K562 (cell line): Measurements from ENCODE around the gene BCAS1. TPM values are rescaled to one million over a fixed set of nuclear protein-coding genes. Genes with fewer than 3 reads are reported as not detected.

Source experiments
- DACH1 ChIP-seq: fragments of 450-650 bp; IDR thresholded peaks from 2 replicates; pipeline ENCODE4 v1.6.1; 2018; ENCODE audit not compliant: partially characterized antibody
- SPI1 ChIP-seq: IDR thresholded peaks from 2 replicates; pipeline ENCODE4 v1.6.1; 2011; ENCODE audit warnings: low read depth, low read length, control low read depth, borderline replicate concordance
- polyA plus RNA-seq, 8 experiments: library from polyadenylated mRNA; depleted of rRNA in 4 of 8; stranded (reverse) in 5 of 8; unstranded in 3 of 8; fragments of >200 nt; fragmentation: Nextera tagmentation in 2 of 8; fragmentation: Illumina TruSeq in 1 of 8; extraction: Ambion mirVana in 2 of 8; extraction: Trizol in 1 of 8; gene quantifications; 2 replicates each; pipeline versions ENCODE4 v1.2.1 to v1.2.3, GENCODE V29; 2011 to 2014; ENCODE audit warnings: inconsistent platforms in 1 of 8, missing spikeins in 1 of 8
- total RNA-seq, 7 experiments: library from RNA; depleted of rRNA in 6 of 7; stranded (reverse); fragments of >200 nt in 6 of 7; fragmentation: Illumina TruSeq in 2 of 7; extraction: Trizol in 2 of 7; gene quantifications; 2 replicates each; pipeline versions ENCODE4 v1.2.1 to v1.2.3, GENCODE V29; 2011 to 2021; ENCODE audit warnings: low replicate concordance in 1 of 7
- TF ChIP-seq, protein P1 (sequence below): fragments of 250-450 bp; sonication (Bioruptor Pico); IDR thresholded peaks from 2 replicates; pipeline ENCODE4 v1.8.0; 2021; ENCODE audit warnings: moderate library complexity, mild to moderate bottlenecking, inconsistent platforms
- TF ChIP-seq, protein P2 (sequence below), 2 experiments: IDR thresholded peaks; 2 replicates each; pipeline ENCODE4 v1.6.1; 2011; ENCODE audit warnings: borderline replicate concordance in 1 of 2, control low read depth in 1 of 2, low read depth in 1 of 2, low read length in 1 of 2, mild to moderate bottlenecking in 1 of 2, mixed read lengths in 1 of 2, moderate library complexity in 1 of 2; ENCODE audit not compliant: insufficient read depth in 1 of 2, insufficient read length in 1 of 2, poor library complexity in 1 of 2, severe bottlenecking in 1 of 2; ENCODE audit errors: extremely low read depth in 1 of 2
- TF ChIP-seq, protein P3 (sequence below), 2 experiments: fragments of 450-650 bp; IDR thresholded peaks; 2 replicates each; pipeline ENCODE4 v1.6.1; 2016
- TF ChIP-seq, protein P4 (sequence below): fragments of 250-450 bp; sonication (Bioruptor Pico); IDR thresholded peaks from 2 replicates; pipeline ENCODE4 v1.8.0; 2022; ENCODE audit warnings: inconsistent platforms
- TF ChIP-seq, protein P5 (sequence below): sonication (generic); formaldehyde crosslinking; IDR thresholded peaks from 2 replicates; pipeline ENCODE4 v1.5.0; 2020; ENCODE audit warnings: missing genetic modification reagents
- TF ChIP-seq, protein P6 (sequence below): fragments of 450-650 bp; IDR thresholded peaks from 2 replicates; pipeline ENCODE4 v1.6.1; 2016; ENCODE audit warnings: mild to moderate bottlenecking

The BCAS1 gene
- total and polyA plus RNA-seq, 9 of the 15 experiments (the other 6 are each of a cell fraction or from before 2014, with no cell fraction given) = 0.18 to 2.3 (median 0.93) TPM

DNA sequence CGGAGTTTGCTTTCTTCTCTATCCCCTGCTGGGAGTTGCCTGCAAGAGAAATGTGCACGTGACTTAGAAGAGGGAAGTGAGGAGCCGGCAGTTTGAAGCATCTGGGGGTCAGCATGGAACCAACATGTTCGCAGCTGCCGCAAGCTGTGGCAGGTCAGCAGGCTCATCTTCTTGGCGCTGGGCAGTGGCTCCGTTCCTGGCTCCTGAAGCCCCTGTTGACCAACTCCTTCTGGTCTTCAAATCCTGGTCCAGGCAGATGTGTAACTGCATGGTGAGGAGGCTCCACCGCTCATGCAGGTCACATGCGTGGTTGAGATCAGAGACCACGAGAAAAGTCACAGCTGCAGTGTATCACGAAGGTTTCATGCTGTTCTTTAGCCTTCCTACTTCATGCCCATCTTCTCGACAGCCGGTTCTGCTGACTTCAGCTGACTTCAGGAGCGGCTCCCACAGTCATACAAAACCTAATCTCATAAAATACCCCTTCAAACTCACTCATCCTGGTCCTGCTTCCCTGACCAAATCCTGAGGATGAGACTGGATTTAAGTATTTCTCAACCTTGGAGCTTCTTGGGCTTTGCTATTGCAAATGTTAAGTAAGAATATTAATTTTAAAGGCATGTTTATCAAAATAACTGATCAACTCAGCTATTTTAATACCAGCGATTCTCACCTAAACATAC, 44.9 kb upstream of the BCAS1 start (continued):
- TF ChIP-seq, protein P1, sequence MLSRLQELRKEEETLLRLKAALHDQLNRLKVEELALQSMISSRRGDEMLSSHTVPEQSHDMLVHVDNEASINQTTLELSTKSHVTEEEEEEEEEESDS (CRISPR knock-in tag) = no peak
- TF ChIP-seq, protein P2, sequence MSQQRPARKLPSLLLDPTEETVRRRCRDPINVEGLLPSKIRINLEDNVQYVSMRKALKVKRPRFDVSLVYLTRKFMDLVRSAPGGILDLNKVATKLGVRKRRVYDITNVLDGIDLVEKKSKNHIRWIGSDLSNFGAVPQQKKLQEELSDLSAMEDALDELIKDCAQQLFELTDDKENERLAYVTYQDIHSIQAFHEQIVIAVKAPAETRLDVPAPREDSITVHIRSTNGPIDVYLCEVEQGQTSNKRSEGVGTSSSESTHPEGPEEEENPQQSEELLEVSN (IDR thresholded peaks at IDR 0.05; ENCODE audit: borderline replicate concordance in 1 of 2, extremely low read depth in 1 of 2, insufficient read depth in 1 of 2, insufficient read length in 1 of 2, low read depth in 1 of 2, low read length in 1 of 2, poor library complexity in 1 of 2, severe bottlenecking in 1 of 2) = peak in 1 of 2 experiments; percentile 60
- no peak for TF ChIP-seq DACH1
- TF ChIP-seq, protein P3, sequence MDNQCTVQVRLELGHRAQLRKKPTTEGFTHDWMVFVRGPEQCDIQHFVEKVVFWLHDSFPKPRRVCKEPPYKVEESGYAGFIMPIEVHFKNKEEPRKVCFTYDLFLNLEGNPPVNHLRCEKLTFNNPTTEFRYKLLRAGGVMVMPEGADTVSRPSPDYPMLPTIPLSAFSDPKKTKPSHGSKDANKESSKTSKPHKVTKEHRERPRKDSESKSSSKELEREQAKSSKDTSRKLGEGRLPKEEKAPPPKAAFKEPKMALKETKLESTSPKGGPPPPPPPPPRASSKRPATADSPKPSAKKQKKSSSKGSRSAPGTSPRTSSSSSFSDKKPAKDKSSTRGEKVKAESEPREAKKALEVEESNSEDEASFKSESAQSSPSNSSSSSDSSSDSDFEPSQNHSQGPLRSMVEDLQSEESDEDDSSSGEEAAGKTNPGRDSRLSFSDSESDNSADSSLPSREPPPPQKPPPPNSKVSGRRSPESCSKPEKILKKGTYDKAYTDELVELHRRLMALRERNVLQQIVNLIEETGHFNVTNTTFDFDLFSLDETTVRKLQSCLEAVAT (IDR thresholded peaks at IDR 0.05) = no peak
- TF ChIP-seq, protein P4, sequence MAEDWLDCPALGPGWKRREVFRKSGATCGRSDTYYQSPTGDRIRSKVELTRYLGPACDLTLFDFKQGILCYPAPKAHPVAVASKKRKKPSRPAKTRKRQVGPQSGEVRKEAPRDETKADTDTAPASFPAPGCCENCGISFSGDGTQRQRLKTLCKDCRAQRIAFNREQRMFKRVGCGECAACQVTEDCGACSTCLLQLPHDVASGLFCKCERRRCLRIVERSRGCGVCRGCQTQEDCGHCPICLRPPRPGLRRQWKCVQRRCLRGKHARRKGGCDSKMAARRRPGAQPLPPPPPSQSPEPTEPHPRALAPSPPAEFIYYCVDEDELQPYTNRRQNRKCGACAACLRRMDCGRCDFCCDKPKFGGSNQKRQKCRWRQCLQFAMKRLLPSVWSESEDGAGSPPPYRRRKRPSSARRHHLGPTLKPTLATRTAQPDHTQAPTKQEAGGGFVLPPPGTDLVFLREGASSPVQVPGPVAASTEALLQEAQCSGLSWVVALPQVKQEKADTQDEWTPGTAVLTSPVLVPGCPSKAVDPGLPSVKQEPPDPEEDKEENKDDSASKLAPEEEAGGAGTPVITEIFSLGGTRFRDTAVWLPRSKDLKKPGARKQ (CRISPR knock-in tag) = no peak
- TF ChIP-seq, protein P5, sequence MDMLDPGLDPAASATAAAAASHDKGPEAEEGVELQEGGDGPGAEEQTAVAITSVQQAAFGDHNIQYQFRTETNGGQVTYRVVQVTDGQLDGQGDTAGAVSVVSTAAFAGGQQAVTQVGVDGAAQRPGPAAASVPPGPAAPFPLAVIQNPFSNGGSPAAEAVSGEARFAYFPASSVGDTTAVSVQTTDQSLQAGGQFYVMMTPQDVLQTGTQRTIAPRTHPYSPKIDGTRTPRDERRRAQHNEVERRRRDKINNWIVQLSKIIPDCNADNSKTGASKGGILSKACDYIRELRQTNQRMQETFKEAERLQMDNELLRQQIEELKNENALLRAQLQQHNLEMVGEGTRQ (CRISPR knock-in tag) = peak; percentile 54
- peak; percentile 45; the same call in 1 of the 2 replicates for TF ChIP-seq SPI1
- TF ChIP-seq, protein P6, sequence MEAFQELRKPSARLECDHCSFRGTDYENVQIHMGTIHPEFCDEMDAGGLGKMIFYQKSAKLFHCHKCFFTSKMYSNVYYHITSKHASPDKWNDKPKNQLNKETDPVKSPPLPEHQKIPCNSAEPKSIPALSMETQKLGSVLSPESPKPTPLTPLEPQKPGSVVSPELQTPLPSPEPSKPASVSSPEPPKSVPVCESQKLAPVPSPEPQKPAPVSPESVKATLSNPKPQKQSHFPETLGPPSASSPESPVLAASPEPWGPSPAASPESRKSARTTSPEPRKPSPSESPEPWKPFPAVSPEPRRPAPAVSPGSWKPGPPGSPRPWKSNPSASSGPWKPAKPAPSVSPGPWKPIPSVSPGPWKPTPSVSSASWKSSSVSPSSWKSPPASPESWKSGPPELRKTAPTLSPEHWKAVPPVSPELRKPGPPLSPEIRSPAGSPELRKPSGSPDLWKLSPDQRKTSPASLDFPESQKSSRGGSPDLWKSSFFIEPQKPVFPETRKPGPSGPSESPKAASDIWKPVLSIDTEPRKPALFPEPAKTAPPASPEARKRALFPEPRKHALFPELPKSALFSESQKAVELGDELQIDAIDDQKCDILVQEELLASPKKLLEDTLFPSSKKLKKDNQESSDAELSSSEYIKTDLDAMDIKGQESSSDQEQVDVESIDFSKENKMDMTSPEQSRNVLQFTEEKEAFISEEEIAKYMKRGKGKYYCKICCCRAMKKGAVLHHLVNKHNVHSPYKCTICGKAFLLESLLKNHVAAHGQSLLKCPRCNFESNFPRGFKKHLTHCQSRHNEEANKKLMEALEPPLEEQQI = no peak
